ENCODE data around the gene CYP1B1. TPM values are rescaled to one million over a fixed set of nuclear protein-coding genes. Genes with fewer than 3 reads are reported as not detected.
A peak's percentile ranks its signal among the peaks of the same experiment; 100 is the strongest.

Gene CYP1B1
- total and polyA plus RNA-seq, 2 donors from 2014 or later, result 7.7 to 79.2 TPM

DNA sequence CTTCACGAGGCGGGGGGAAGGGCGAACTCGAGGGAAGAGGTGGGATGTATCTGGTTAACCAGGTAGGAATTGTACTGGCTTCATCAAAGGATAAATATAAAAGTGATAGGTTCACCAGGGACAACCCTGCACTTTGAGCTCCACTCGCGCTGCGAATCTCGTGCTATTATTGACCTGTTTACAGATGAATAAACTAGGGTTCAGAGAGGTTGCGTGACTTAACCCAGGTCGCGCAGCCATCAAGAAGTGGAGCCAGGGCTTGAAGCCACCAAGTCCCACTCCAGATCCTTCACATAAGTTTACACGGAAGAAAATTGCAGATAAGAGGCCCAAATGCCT lies 1.4 kb upstream of the CYP1B1 start:
- Histone ChIP-seq H3K27me3 (ENCODE audit: control insufficient read depth, insufficient read depth, low read length) (no peaks in the 10 kb centered on the region), H3K9me3 (ENCODE audit: control insufficient read depth in 2 of 3, insufficient read depth in 1 of 3, low read length in 3 of 3) (no peaks in the 10 kb centered on the region), H3K36me3 (ENCODE audit: control insufficient read depth in 2 of 3, insufficient read depth in 3 of 3, low read length in 3 of 3) (peaks cover 0 to 2% (median 0%) of the 10 kb centered on the region in 3 donors), H3K4me1 (ENCODE audit: control insufficient read depth in 2 of 3, insufficient read depth in 2 of 3, low read depth in 1 of 3, low read length in 3 of 3) (peaks cover 0 to 13% (median 0%) of the 10 kb centered on the region in 3 donors), H3K4me3 (ENCODE audit: low read length in 3 of 3) (peak overlapping the region; percentile 47 to 69 (median 63)), H3K27ac (ENCODE audit: low read depth in 2 of 2, low read length in 2 of 2) (peak overlapping the region; percentile 86 to 88), H3K9ac (ENCODE audit: low read length in 3 of 3) (peak overlapping the region; percentile 1 to 60 (median 27))
- intact Hi-C loops (cut with DNase I), result loop anchor here (10.0 kb wide), 1 partner anchor 187 kb away; no protein-coding TSS in a partner anchor
- FAIRE-seq, result no peak
- TF ChIP-seq, protein P1, sequence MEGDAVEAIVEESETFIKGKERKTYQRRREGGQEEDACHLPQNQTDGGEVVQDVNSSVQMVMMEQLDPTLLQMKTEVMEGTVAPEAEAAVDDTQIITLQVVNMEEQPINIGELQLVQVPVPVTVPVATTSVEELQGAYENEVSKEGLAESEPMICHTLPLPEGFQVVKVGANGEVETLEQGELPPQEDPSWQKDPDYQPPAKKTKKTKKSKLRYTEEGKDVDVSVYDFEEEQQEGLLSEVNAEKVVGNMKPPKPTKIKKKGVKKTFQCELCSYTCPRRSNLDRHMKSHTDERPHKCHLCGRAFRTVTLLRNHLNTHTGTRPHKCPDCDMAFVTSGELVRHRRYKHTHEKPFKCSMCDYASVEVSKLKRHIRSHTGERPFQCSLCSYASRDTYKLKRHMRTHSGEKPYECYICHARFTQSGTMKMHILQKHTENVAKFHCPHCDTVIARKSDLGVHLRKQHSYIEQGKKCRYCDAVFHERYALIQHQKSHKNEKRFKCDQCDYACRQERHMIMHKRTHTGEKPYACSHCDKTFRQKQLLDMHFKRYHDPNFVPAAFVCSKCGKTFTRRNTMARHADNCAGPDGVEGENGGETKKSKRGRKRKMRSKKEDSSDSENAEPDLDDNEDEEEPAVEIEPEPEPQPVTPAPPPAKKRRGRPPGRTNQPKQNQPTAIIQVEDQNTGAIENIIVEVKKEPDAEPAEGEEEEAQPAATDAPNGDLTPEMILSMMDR (IDR thresholded peaks at IDR 0.05; ENCODE audit: borderline replicate concordance, extremely low read depth, insufficient read depth), result no peak
- DNase-seq, result no peak

DNA sequence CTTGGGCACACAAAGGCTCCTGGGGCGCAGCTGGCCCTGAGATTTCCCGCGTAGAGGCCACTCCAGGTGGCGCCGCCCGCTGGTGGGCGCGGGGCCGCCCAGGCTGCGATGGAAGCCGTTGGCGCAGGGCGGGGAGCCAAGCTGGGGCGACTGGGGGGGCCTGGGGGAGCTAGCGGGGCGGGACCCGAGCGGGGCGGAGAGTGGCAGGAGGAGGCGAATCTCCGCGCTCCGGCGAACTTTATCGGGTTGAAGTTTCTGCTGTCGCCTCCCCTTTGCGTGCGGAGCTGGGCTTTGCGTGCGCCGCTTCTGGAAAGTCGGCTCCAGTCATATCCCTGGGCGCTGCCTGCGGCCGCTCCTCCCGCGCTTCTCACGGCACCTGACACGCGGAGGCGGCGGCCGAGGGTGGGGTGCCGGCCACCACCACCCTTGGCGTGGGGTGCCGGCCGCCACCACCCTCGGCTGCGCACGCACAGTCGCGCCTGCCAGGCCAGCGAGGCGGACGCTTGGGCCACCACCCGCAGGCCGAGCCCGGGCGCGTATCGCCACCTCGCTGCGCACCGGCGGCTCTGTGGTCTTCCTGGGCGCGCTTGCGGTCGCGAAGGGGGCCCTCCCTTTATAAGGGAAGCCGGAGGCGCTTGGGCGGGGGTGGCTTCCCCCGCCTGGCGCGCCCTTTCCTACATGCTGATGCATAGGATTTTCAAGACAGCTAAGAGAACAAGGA lies 919 bp upstream of the CYP1B1 start:
- TF ChIP-seq, protein P1 (IDR thresholded peaks at IDR 0.05; ENCODE audit: borderline replicate concordance, extremely low read depth, insufficient read depth), result no peak
- Histone ChIP-seq H3K4me1 (ENCODE audit: control insufficient read depth in 2 of 3, insufficient read depth in 2 of 3, low read depth in 1 of 3, low read length in 3 of 3) (peaks cover 0 to 13% (median 0%) of the 10 kb centered on the region in 3 donors), H3K27ac (ENCODE audit: low read depth in 2 of 2, low read length in 2 of 2) (peak overlapping the region; percentile 86 to 88), H3K9me3 (ENCODE audit: control insufficient read depth in 2 of 3, insufficient read depth in 1 of 3, low read length in 3 of 3) (no peaks in the 10 kb centered on the region), H3K9ac (ENCODE audit: low read length in 3 of 3) (peak overlapping the region; percentile 1 to 60 (median 58)), H3K27me3 (ENCODE audit: control insufficient read depth, insufficient read depth, low read length) (no peaks in the 10 kb centered on the region), H3K4me3 (ENCODE audit: low read length in 3 of 3) (peak overlapping the region; percentile 53 to 69 (median 64)), H3K36me3 (ENCODE audit: control insufficient read depth in 2 of 3, insufficient read depth in 3 of 3, low read length in 3 of 3) (peaks cover 0 to 2% (median 0%) of the 10 kb centered on the region in 3 donors)
- intact Hi-C loops (cut with DNase I), result loop anchor here (10.0 kb wide), 1 partner anchor 188 kb away; no protein-coding TSS in a partner anchor
- DNase-seq (peak; percentile 83 to 96 (median 91)), FAIRE-seq (no peak)

DNA sequence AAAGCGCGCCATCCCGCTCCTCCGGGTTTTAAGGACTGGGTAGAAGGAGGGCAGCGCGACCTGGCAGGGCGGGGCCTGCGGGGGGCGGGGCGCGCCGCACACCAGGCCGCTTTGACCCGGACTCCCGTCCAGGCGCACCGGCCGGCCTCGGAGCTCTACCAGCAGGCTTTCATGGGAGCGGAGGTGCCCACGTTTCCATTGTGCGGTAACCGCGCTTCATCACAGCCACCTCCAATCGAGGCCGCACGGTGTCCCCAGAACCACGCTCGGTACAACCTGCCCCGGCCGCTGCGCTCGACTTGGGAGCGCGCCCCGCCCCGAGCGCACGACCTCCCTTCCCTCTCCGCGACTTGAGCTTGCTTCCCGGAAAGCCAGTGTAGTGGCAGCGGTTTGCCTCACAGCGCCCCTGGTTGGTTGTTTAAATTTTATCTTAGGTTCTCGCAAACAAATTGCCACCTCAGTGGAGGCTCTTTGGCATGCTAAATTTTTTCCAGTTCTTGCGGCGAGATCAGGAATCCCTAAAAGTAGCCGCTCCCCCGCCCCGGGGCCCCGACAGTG lies 280 bp upstream of the CYP1B1 start:
- TF ChIP-seq, protein P1 (IDR thresholded peaks at IDR 0.05; ENCODE audit: borderline replicate concordance, extremely low read depth, insufficient read depth), result peak; percentile 40
- DNase-seq (peak; percentile 88 to 96 (median 95)), FAIRE-seq (no peak)
- peak overlapping the region; percentile 86 to 88 for H3K27ac ChIP-seq (ENCODE audit: low read depth in 2 of 2, low read length in 2 of 2)
- intact Hi-C loops (cut with DNase I), result loop anchor here (10.0 kb wide), 1 partner anchor 189 kb away; no protein-coding TSS in a partner anchor
- H3K9me3 ChIP-seq (ENCODE audit: control insufficient read depth in 2 of 3, insufficient read depth in 1 of 3, low read length in 3 of 3), result no peaks in the 10 kb centered on the region
- peak overlapping the region; percentile 48 to 68 (median 58) for H3K9ac ChIP-seq (ENCODE audit: low read length in 3 of 3)
- peaks cover 0 to 13% (median 0%) of the 10 kb centered on the region in 3 donors for H3K4me1 ChIP-seq (ENCODE audit: control insufficient read depth in 2 of 3, insufficient read depth in 2 of 3, low read depth in 1 of 3, low read length in 3 of 3)
- H3K36me3 ChIP-seq (ENCODE audit: control insufficient read depth in 2 of 3, insufficient read depth in 3 of 3, low read length in 3 of 3), result peaks cover 0 to 2% (median 0%) of the 10 kb centered on the region in 3 donors
- peak overlapping the region; percentile 64 to 83 (median 69) for H3K4me3 ChIP-seq (ENCODE audit: low read length in 3 of 3)
- no peaks in the 10 kb centered on the region for H3K27me3 ChIP-seq (ENCODE audit: control insufficient read depth, insufficient read depth, low read length)

Data from kidney (tissue), 14 donors.